Thoracic aorta (tissue), 2 donors: ENCODE results near the gene BST1. TPM values are rescaled to one million over a fixed set of nuclear protein-coding genes. Genes with fewer than 3 reads are reported as not detected.

Experiments
- ATAC-seq: fragments of 150-250 bp; one replicate; pipeline ENCODE4 v1.8.0; 2017; ENCODE audit warnings: low read depth; ENCODE audit not compliant: insufficient number of reproducible peaks, low FRiP score
- DNase-seq: peaks from one replicate; pipeline ENCODE4 v3.0.0-alpha.2; 2020; ENCODE audit warnings: low spot score
- H3K27ac ChIP-seq, 2 donors: fragments of 200-600 bp; sonication (generic); 1 replicate in 1 of 2; 2 replicates in 1 of 2; pipeline ENCODE4 v1.5.1; 2016; ENCODE audit warnings: mild to moderate bottlenecking in 2 of 2, moderate library complexity in 2 of 2
- H3K27me3 ChIP-seq: fragments of 200-600 bp; sonication (generic); replicated peaks from 2 replicates; pipeline ENCODE4 v1.6.0; 2016; ENCODE audit warnings: mild to moderate bottlenecking; ENCODE audit not compliant: insufficient read depth
- H3K36me3 ChIP-seq: fragments of 200-600 bp; sonication (generic); one replicate; pipeline ENCODE4 v1.5.1; 2016
- H3K4me1 ChIP-seq, 2 donors: fragments of 200-600 bp; sonication (generic); 1 replicate in 1 of 2; 2 replicates in 1 of 2; pipeline versions ENCODE4 v1.5.1 to v1.6.0; 2016; ENCODE audit warnings: low read depth in 2 of 2, mild to moderate bottlenecking in 1 of 2; ENCODE audit not compliant: control insufficient read depth in 1 of 2
- H3K4me3 ChIP-seq: fragments of 200-600 bp; sonication (generic); 2 replicates; pipeline ENCODE4 v1.5.1; 2016; ENCODE audit warnings: mild to moderate bottlenecking
- H3K9me3 ChIP-seq: fragments of 200-600 bp; sonication (generic); 2 replicates; pipeline ENCODE4 v1.5.1; 2016
- CTCF ChIP-seq: fragments of 200-600 bp; sonication (generic); IDR thresholded peaks from one replicate; pipeline ENCODE4 v1.5.1; 2019; ENCODE audit warnings: antibody characterized with exemption
- total RNA-seq, 2 donors: library from RNA; depleted of rRNA; stranded (reverse); fragments of >200 nt; gene quantifications; one replicate each; pipeline versions ENCODE4 v1.1.0 to v1.2.3, GENCODE V29; 2016

Gene BST1
- total RNA-seq, 2 donors from 2014 or later: 9.2 to 15.7 TPM

DNA sequence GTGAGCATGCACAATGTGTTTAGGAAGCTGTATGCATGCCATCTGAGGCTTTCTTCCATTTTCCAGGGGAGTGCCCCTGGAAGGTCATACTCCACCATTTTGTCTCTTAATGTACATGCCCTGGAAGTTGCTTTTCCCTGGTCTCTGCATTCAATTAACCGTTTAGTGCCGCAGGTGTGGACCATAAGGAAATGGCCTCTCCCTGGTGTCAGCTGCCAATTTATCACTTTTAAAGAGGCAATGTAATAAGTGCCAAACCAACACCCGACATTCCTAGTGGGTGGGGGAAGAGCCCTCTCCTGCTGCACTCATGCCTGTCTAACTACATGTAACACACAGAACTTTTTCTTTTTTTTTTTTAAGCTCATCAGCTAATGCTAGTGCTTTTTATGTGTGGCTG is 7.1 kb upstream of the BST1 start:
- no peak overlapping the region for H3K27ac ChIP-seq
- no peaks in the 10 kb centered on the region for H3K27me3 ChIP-seq
- no peaks in the 10 kb centered on the region for H3K36me3 ChIP-seq
- H3K4me1 ChIP-seq: no peaks in the 10 kb centered on the region
- TF ChIP-seq CTCF: no peak
- no peaks in the 10 kb centered on the region for H3K9me3 ChIP-seq
- no peak for ATAC-seq
- DNase-seq: no peak
- no peak overlapping the region for H3K4me3 ChIP-seq

- Histone ChIP-seq H3K27ac (no peak overlapping the region), H3K4me1 (no peaks in the 10 kb centered on the region), H3K9me3 (no peaks in the 10 kb centered on the region), H3K27me3 (no peaks in the 10 kb centered on the region), H3K36me3 (no peaks in the 10 kb centered on the region), H3K4me3 (no peak overlapping the region)
- ATAC-seq: no peak
- TF ChIP-seq CTCF: no peak
- DNase-seq: no peak
Measured at GRCh38 chr4:15696866-15697265, 6.0 kb upstream of the BST1 start.

- no peak for TF ChIP-seq CTCF
- H3K36me3 ChIP-seq: no peaks in the 10 kb centered on the region
- no peaks in the 10 kb centered on the region for H3K9me3 ChIP-seq
- peak overlapping the region in 1 of 2 donors; percentile 24 for H3K27ac ChIP-seq
- ATAC-seq (no peak), DNase-seq (no peak)
- H3K27me3 ChIP-seq: no peaks in the 10 kb centered on the region
- H3K4me1 ChIP-seq: peaks cover 2 to 5% of the 10 kb centered on the region in 2 donors
- peak overlapping the region; percentile 83 for H3K4me3 ChIP-seq
Measured at GRCh38 chr4:15703439-15703838, 574 bp downstream of the BST1 start.

DNA sequence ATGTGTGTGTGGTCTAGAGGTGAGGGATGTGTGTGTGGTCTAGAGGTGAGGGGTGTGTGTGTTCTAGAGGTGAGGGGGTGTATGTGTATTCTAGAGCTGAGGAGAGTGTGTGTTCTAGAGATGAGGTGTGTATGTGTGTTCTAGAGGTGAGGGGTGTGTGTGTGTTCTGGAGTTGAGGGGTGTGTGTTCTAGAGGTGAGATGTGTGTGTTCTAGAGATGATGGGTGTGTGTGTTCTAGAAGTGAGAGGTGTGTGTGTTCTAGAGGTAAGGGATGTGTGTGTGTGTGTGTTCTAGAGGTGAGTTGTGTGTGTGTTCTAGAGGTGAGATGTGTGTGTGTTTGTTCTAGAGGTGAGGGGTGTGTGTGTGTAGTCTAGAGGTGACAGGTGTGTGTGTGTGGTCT is 1.3 kb downstream of the BST1 start:
- Histone ChIP-seq H3K9me3 (no peaks in the 10 kb centered on the region), H3K36me3 (no peaks in the 10 kb centered on the region), H3K27me3 (no peaks in the 10 kb centered on the region), H3K4me1 (peaks cover 2 to 5% of the 10 kb centered on the region in 2 donors), H3K4me3 (no peak overlapping the region), H3K27ac (no peak overlapping the region)
- no peak for TF ChIP-seq CTCF
- ATAC-seq: peak; percentile 24
- DNase-seq: no peak

- Histone ChIP-seq H3K4me1 (peaks cover 2 to 5% of the 10 kb centered on the region in 2 donors), H3K4me3 (no peak overlapping the region), H3K27ac (no peak overlapping the region), H3K9me3 (no peaks in the 10 kb centered on the region), H3K27me3 (no peaks in the 10 kb centered on the region), H3K36me3 (no peaks in the 10 kb centered on the region)
- TF ChIP-seq CTCF: no peak
- DNase-seq (no peak), ATAC-seq (no peak)
Measured at GRCh38 chr4:15706646-15707362, 3.9 kb downstream of the BST1 start.
